ENCODE data around the gene KBTBD8. TPM values are rescaled to one million over a fixed set of nuclear protein-coding genes. Genes with fewer than 3 reads are reported as not detected.

KBTBD8 gene
- polyA plus RNA-seq, 2 donors, result 0.47 to 0.56 TPM

GRCh38 chr3:67030785-67031740, 33.0 kb downstream of the KBTBD8 start:
- Histone ChIP-seq H3K27me3 (ENCODE audit: control insufficient read depth in 1 of 2, insufficient read depth in 2 of 2, low read length in 2 of 2) (no peaks in the 10 kb centered on the region), H3K9me3 (ENCODE audit: control insufficient read depth in 2 of 2, insufficient read depth in 1 of 2, low read depth in 1 of 2, low read length in 1 of 2) (no peaks in the 10 kb centered on the region), H3K4me1 (ENCODE audit: control insufficient read depth in 2 of 2, insufficient read depth in 2 of 2, low read length in 1 of 2) (no peaks in the 10 kb centered on the region), H3K4me3 (ENCODE audit: low read depth in 1 of 2, low read length in 2 of 2) (no peak overlapping the region), H3K27ac (ENCODE audit: low read depth in 2 of 2, low read length in 1 of 2) (no peak overlapping the region), H3K36me3 (ENCODE audit: control insufficient read depth in 2 of 2, insufficient read depth in 2 of 2, low read length in 1 of 2) (no peaks in the 10 kb centered on the region)
- WGBS, 2 donors, result 51 to 54% methylated on average over 3 of the region's 3 CpGs

GRCh38 chr3:67031986-67032385, 33.9 kb downstream of the KBTBD8 start:
- Histone ChIP-seq H3K4me3 (ENCODE audit: low read depth in 1 of 2, low read length in 2 of 2) (no peak overlapping the region), H3K36me3 (ENCODE audit: control insufficient read depth in 2 of 2, insufficient read depth in 2 of 2, low read length in 1 of 2) (no peaks in the 10 kb centered on the region), H3K27ac (ENCODE audit: low read depth in 2 of 2, low read length in 1 of 2) (no peak overlapping the region), H3K4me1 (ENCODE audit: control insufficient read depth in 2 of 2, insufficient read depth in 2 of 2, low read length in 1 of 2) (no peaks in the 10 kb centered on the region), H3K27me3 (ENCODE audit: control insufficient read depth in 1 of 2, insufficient read depth in 2 of 2, low read length in 2 of 2) (no peaks in the 10 kb centered on the region), H3K9me3 (ENCODE audit: control insufficient read depth in 2 of 2, insufficient read depth in 1 of 2, low read depth in 1 of 2, low read length in 1 of 2) (no peaks in the 10 kb centered on the region)
- WGBS, 2 donors, result 27 to 28% methylated on average over 1 of the region's 1 CpG

- H3K4me1 ChIP-seq (ENCODE audit: control insufficient read depth in 2 of 2, insufficient read depth in 2 of 2, low read length in 1 of 2), result no peaks in the 10 kb centered on the region
- no peaks in the 10 kb centered on the region for H3K27me3 ChIP-seq (ENCODE audit: control insufficient read depth in 1 of 2, insufficient read depth in 2 of 2, low read length in 2 of 2)
- 54 to 55% methylated on average over 2 of the region's 2 CpGs for WGBS, 2 donors
- H3K9me3 ChIP-seq (ENCODE audit: control insufficient read depth in 2 of 2, insufficient read depth in 1 of 2, low read depth in 1 of 2, low read length in 1 of 2), result no peaks in the 10 kb centered on the region
- no peak overlapping the region for H3K27ac ChIP-seq (ENCODE audit: low read depth in 2 of 2, low read length in 1 of 2)
- no peak overlapping the region for H3K4me3 ChIP-seq (ENCODE audit: low read depth in 1 of 2, low read length in 2 of 2)
- H3K36me3 ChIP-seq (ENCODE audit: control insufficient read depth in 2 of 2, insufficient read depth in 2 of 2, low read length in 1 of 2), result no peaks in the 10 kb centered on the region
Measured at GRCh38 chr3:67033079-67033478, 35.0 kb downstream of the KBTBD8 start.

GRCh38 chr3:67034371-67034770, 36.3 kb downstream of the KBTBD8 start:
- H3K36me3 ChIP-seq (ENCODE audit: control insufficient read depth in 2 of 2, insufficient read depth in 2 of 2, low read length in 1 of 2), result no peaks in the 10 kb centered on the region
- 71 to 77% methylated on average over 3 of the region's 3 CpGs for whole genome bisulfite sequencing, 2 donors
- H3K27me3 ChIP-seq (ENCODE audit: control insufficient read depth in 1 of 2, insufficient read depth in 2 of 2, low read length in 2 of 2), result no peaks in the 10 kb centered on the region

GRCh38 chr3:67037615-67038014, 39.5 kb downstream of the KBTBD8 start:
- H3K27ac ChIP-seq (ENCODE audit: low read depth in 2 of 2, low read length in 1 of 2), result no peak overlapping the region
- no peaks in the 10 kb centered on the region for H3K9me3 ChIP-seq (ENCODE audit: control insufficient read depth in 2 of 2, insufficient read depth in 1 of 2, low read depth in 1 of 2, low read length in 1 of 2)
- H3K4me3 ChIP-seq (ENCODE audit: low read depth in 1 of 2, low read length in 2 of 2), result no peak overlapping the region
- no peaks in the 10 kb centered on the region for H3K36me3 ChIP-seq (ENCODE audit: control insufficient read depth in 2 of 2, insufficient read depth in 2 of 2, low read length in 1 of 2)
- no peaks in the 10 kb centered on the region for H3K27me3 ChIP-seq (ENCODE audit: control insufficient read depth in 1 of 2, insufficient read depth in 2 of 2, low read length in 2 of 2)
- H3K4me1 ChIP-seq (ENCODE audit: control insufficient read depth in 2 of 2, insufficient read depth in 2 of 2, low read length in 1 of 2), result no peaks in the 10 kb centered on the region
- 65 to 67% methylated on average over 4 of the region's 4 CpGs for WGBS, 2 donors

More at GRCh38 chr3:67034371-67034770, 36.3 kb downstream of the KBTBD8 start:
- H3K4me1 ChIP-seq (ENCODE audit: control insufficient read depth in 2 of 2, insufficient read depth in 2 of 2, low read length in 1 of 2), result no peaks in the 10 kb centered on the region
- no peak overlapping the region for H3K27ac ChIP-seq (ENCODE audit: low read depth in 2 of 2, low read length in 1 of 2)
- H3K4me3 ChIP-seq (ENCODE audit: low read depth in 1 of 2, low read length in 2 of 2), result no peak overlapping the region
- no peaks in the 10 kb centered on the region for H3K9me3 ChIP-seq (ENCODE audit: control insufficient read depth in 2 of 2, insufficient read depth in 1 of 2, low read depth in 1 of 2, low read length in 1 of 2)

GRCh38 chr3:67044295-67044694, 46.2 kb downstream of the KBTBD8 start:
- Histone ChIP-seq H3K4me1 (ENCODE audit: control insufficient read depth in 2 of 2, insufficient read depth in 2 of 2, low read length in 1 of 2) (no peaks in the 10 kb centered on the region), H3K9me3 (ENCODE audit: control insufficient read depth in 2 of 2, insufficient read depth in 1 of 2, low read depth in 1 of 2, low read length in 1 of 2) (no peaks in the 10 kb centered on the region), H3K27me3 (ENCODE audit: control insufficient read depth in 1 of 2, insufficient read depth in 2 of 2, low read length in 2 of 2) (no peaks in the 10 kb centered on the region), H3K27ac (ENCODE audit: low read depth in 2 of 2, low read length in 1 of 2) (no peak overlapping the region), H3K36me3 (ENCODE audit: control insufficient read depth in 2 of 2, insufficient read depth in 2 of 2, low read length in 1 of 2) (no peaks in the 10 kb centered on the region), H3K4me3 (ENCODE audit: low read depth in 1 of 2, low read length in 2 of 2) (no peak overlapping the region)
- 67 to 73% methylated on average over 1 of the region's 1 CpG for WGBS, 2 donors

- no peaks in the 10 kb centered on the region for H3K9me3 ChIP-seq (ENCODE audit: control insufficient read depth in 2 of 2, insufficient read depth in 1 of 2, low read depth in 1 of 2, low read length in 1 of 2)
- WGBS, 2 donors, result 42 to 67% methylated on average over 2 of the region's 2 CpGs
- no peak overlapping the region for H3K4me3 ChIP-seq (ENCODE audit: low read depth in 1 of 2, low read length in 2 of 2)
Measured at GRCh38 chr3:67044955-67045354, 46.8 kb downstream of the KBTBD8 start.

GRCh38 chr3:67045711-67046465, 47.8 kb downstream of the KBTBD8 start:
- H3K4me3 ChIP-seq (ENCODE audit: low read depth in 1 of 2, low read length in 2 of 2), result no peak overlapping the region
- H3K27ac ChIP-seq (ENCODE audit: low read depth in 2 of 2, low read length in 1 of 2), result no peak overlapping the region
- H3K4me1 ChIP-seq (ENCODE audit: control insufficient read depth in 2 of 2, insufficient read depth in 2 of 2, low read length in 1 of 2), result no peaks in the 10 kb centered on the region
- H3K9me3 ChIP-seq (ENCODE audit: control insufficient read depth in 2 of 2, insufficient read depth in 1 of 2, low read depth in 1 of 2, low read length in 1 of 2), result no peaks in the 10 kb centered on the region
- no peaks in the 10 kb centered on the region for H3K27me3 ChIP-seq (ENCODE audit: control insufficient read depth in 1 of 2, insufficient read depth in 2 of 2, low read length in 2 of 2)
- no peaks in the 10 kb centered on the region for H3K36me3 ChIP-seq (ENCODE audit: control insufficient read depth in 2 of 2, insufficient read depth in 2 of 2, low read length in 1 of 2)
- WGBS, 2 donors, result 83 to 86% methylated on average over 5 of the region's 5 CpGs

More at GRCh38 chr3:67044955-67045354, 46.8 kb downstream of the KBTBD8 start:
- no peaks in the 10 kb centered on the region for H3K4me1 ChIP-seq (ENCODE audit: control insufficient read depth in 2 of 2, insufficient read depth in 2 of 2, low read length in 1 of 2)
- H3K27ac ChIP-seq (ENCODE audit: low read depth in 2 of 2, low read length in 1 of 2), result no peak overlapping the region
- H3K36me3 ChIP-seq (ENCODE audit: control insufficient read depth in 2 of 2, insufficient read depth in 2 of 2, low read length in 1 of 2), result no peaks in the 10 kb centered on the region
- no peaks in the 10 kb centered on the region for H3K27me3 ChIP-seq (ENCODE audit: control insufficient read depth in 1 of 2, insufficient read depth in 2 of 2, low read length in 2 of 2)

- no peaks in the 10 kb centered on the region for H3K36me3 ChIP-seq (ENCODE audit: control insufficient read depth in 2 of 2, insufficient read depth in 2 of 2, low read length in 1 of 2)
- no peaks in the 10 kb centered on the region for H3K4me1 ChIP-seq (ENCODE audit: control insufficient read depth in 2 of 2, insufficient read depth in 2 of 2, low read length in 1 of 2)
- no peaks in the 10 kb centered on the region for H3K9me3 ChIP-seq (ENCODE audit: control insufficient read depth in 2 of 2, insufficient read depth in 1 of 2, low read depth in 1 of 2, low read length in 1 of 2)
- 76 to 79% methylated on average over 2 of the region's 2 CpGs for WGBS, 2 donors
- H3K4me3 ChIP-seq (ENCODE audit: low read depth in 1 of 2, low read length in 2 of 2), result no peak overlapping the region
- no peaks in the 10 kb centered on the region for H3K27me3 ChIP-seq (ENCODE audit: control insufficient read depth in 1 of 2, insufficient read depth in 2 of 2, low read length in 2 of 2)
- H3K27ac ChIP-seq (ENCODE audit: low read depth in 2 of 2, low read length in 1 of 2), result no peak overlapping the region
Measured at GRCh38 chr3:67047051-67047450, 48.9 kb downstream of the KBTBD8 start.

Data from esophagus (tissue), 2 donors.